NCI-H510A treated with DMSO at 0.1 percent for 48 hours (cell line): ENCODE measurements around the gene PTPRH.
"Not testable (repeated sequence)": the region's sequence is repeated elsewhere in the genome, so short reads cannot be mapped to it uniquely, and the experiment has no call there.

Source experiments
- DNase-seq: peaks from one replicate; lab custom pipeline; 2025; lab: John Stamatoyannopoulos, UW

The PTPRH gene

GRCh38 chr19:55158423-55158822 lies 50.9 kb downstream of the PTPRH start:
- DNase-seq: no peak

GRCh38 chr19:55157064-55157908 lies 52.0 kb downstream of the PTPRH start, which contains the start of gene TNNI3:
Gene TNNI3, minus strand, starts transcription at chr19:55157732. Its CDS starts 143 bp downstream, at chr19:55157589.
- no peak for DNase-seq

- DNase-seq: no peak
These were observed 52.9 kb downstream of the PTPRH start for GRCh38 chr19:55156202-55157063.

- DNase-seq: not testable (repeated sequence)
These were observed 53.5 kb downstream of the PTPRH start for GRCh38 chr19:55155784-55156183.

GRCh38 chr19:55153652-55154264 lies 55.5 kb downstream of the PTPRH start:
- DNase-seq: no peak

- no peak for DNase-seq
These were observed 57.3 kb downstream of the PTPRH start for GRCh38 chr19:55152017-55152416.

- no peak for DNase-seq
These were observed 60.0 kb downstream of the PTPRH start, which contains the start of gene TNNT1 for GRCh38 chr19:55149078-55150003. Gene TNNT1, minus strand, starts transcription at chr19:55149206. Its CDS starts 2,049 bp downstream, at chr19:55147157.

GRCh38 chr19:55147545-55148251 lies 61.6 kb downstream of the PTPRH start:
- peak; percentile 23 for DNase-seq

GRCh38 chr19:55146705-55147273 lies 62.5 kb downstream of the PTPRH start:
- DNase-seq: peak; percentile 85

GRCh38 chr19:55146078-55146704 lies 63.1 kb downstream of the PTPRH start:
- DNase-seq: peak; percentile 50

GRCh38 chr19:55145232-55145631 lies 64.1 kb downstream of the PTPRH start:
- no peak for DNase-seq

GRCh38 chr19:55141696-55142095 lies 67.6 kb downstream of the PTPRH start:
- no peak for DNase-seq

- DNase-seq: no peak
These were observed 71.4 kb downstream of the PTPRH start for GRCh38 chr19:55137915-55138314.

- DNase-seq: no peak
These were observed 72.8 kb downstream of the PTPRH start for GRCh38 chr19:55136399-55137102.

GRCh38 chr19:55134736-55135135 lies 74.6 kb downstream of the PTPRH start:
- no peak for DNase-seq

- no peak for DNase-seq
These were observed 75.5 kb downstream of the PTPRH start for GRCh38 chr19:55133639-55134444.

GRCh38 chr19:55132453-55133129 lies 76.7 kb downstream of the PTPRH start:
- no peak for DNase-seq

- no peak for DNase-seq
These were observed 77.9 kb downstream of the PTPRH start for GRCh38 chr19:55131421-55131820.
